A549 treated with AZD9567 at 1 μM for 4 hours (cell line): Measurements from ENCODE around the gene LSM10. TPM values are rescaled to one million over a fixed set of nuclear protein-coding genes. Genes with fewer than 3 reads are reported as not detected.

Experiments
- total RNA-seq: library from RNA; stranded (reverse); fragments of 200-300 nt; extraction: Qiagen RNA extraction; gene quantifications from 5 replicates; pipeline ENCODE4 v1.2.3, GENCODE V29; 2022; ENCODE audit not compliant: insufficient read depth

LSM10 gene
- total RNA-seq, result 36.1 to 44.9 TPM (median 43.5 TPM) in 5 replicates

GRCh38 chr1:36397378-36398230, at the start of gene LSM10:
Gene LSM10 (minus strand): TSS chr1:36397908. CDS start chr1:36394129, 3,779 bp downstream.

GRCh38 chr1:36385410-36386264, 12.1 kb downstream of the LSM10 start, which contains the start of gene STK40:
Gene STK40 (minus strand): TSS chr1:36385924. CDS start chr1:36361332, 24,592 bp downstream.

Other genes with a start within 250 kb of the LSM10 start
- gene TRAPPC3, start 248.4 kb downstream of the LSM10 start, total RNA-seq, result 78.7 to 85.3 TPM (median 79.5 TPM) in 5 replicates
- 145 to 193 TPM (median 186 TPM) in 5 replicates for gene MAP7D1, start 241.7 kb downstream of the LSM10 start, total RNA-seq
- 66.5 to 82.2 TPM (median 70.8 TPM) in 5 replicates for gene THRAP3, start 173.5 kb downstream of the LSM10 start, total RNA-seq
- gene SH3D21, start 91.5 kb downstream of the LSM10 start, total RNA-seq, result 1.6 to 3.3 TPM (median 2.6 TPM) in 5 replicates
- 4.7 to 23.5 TPM (median 19.8 TPM) in 5 replicates for gene EVA1B, start 74.3 kb downstream of the LSM10 start, total RNA-seq
- gene STK40, start 12.0 kb downstream of the LSM10 start, total RNA-seq, result 9.8 to 11.0 TPM (median 10.4 TPM) in 5 replicates
- gene OSCP1, start 52.5 kb upstream of the LSM10 start, total RNA-seq, result 6.1 to 7.4 TPM (median 6.5 TPM) in 5 replicates
- gene MRPS15, start 66.5 kb upstream of the LSM10 start, total RNA-seq, result 49.3 to 83.5 TPM (median 79.0 TPM) in 5 replicates
- gene CSF3R, start 85.0 kb upstream of the LSM10 start, total RNA-seq, result not detected in 5 replicates